Stimulated activated memory B cell treated with anti-CD40 and anti-IgM and Interleukin-4, amounts not matched to agents 10 μg/mL and 1 μg/mL and 100 μg/mL, for 72 hours (primary cell): ENCODE measurements around the gene TMEM240.
A peak's percentile ranks its signal among the peaks of the same experiment; 100 is the strongest.
"Not testable (repeated sequence)": the region's sequence is repeated elsewhere in the genome, so short reads cannot be mapped to it uniquely, and the experiment has no call there.

Source experiments
- ATAC-seq: fragments of 150-1000 bp; cut with Tn5 transposase; 2 replicates; pipeline ENCODE4 v1.10.0; 2021
- H3K27ac Mint-ChIP-seq: one replicate; pipeline ENCODE4 v1.8.0; 2022; ENCODE audit warnings: mild to moderate bottlenecking, mixed read lengths
- H3K27me3 Mint-ChIP-seq: one replicate; pipeline ENCODE4 v1.8.0; 2022; ENCODE audit warnings: mixed read lengths
- H3K36me3 Mint-ChIP-seq: one replicate; pipeline ENCODE4 v1.8.0; 2022; ENCODE audit warnings: mixed read lengths
- H3K4me1 Mint-ChIP-seq: one replicate; pipeline ENCODE4 v1.8.0; 2022; ENCODE audit warnings: mixed read lengths
- H3K4me3 Mint-ChIP-seq: one replicate; pipeline ENCODE4 v1.8.0; 2022; ENCODE audit warnings: mild to moderate bottlenecking, moderate library complexity, mixed read lengths
- H3K9me3 Mint-ChIP-seq: one replicate; pipeline ENCODE4 v1.8.0; 2022; ENCODE audit warnings: mixed read lengths

Gene TMEM240

GRCh38 chr1:1507305-1507704 is 33.1 kb downstream of the TMEM240 start:
- Mint-ChIP-seq H3K27me3 (no peaks in the 10 kb centered on the region), H3K27ac (no peak overlapping the region), H3K36me3 (no peaks in the 10 kb centered on the region), H3K9me3 (no peaks in the 10 kb centered on the region), H3K4me3 (no peak overlapping the region), H3K4me1 (peaks cover 23% of the 10 kb centered on the region)
- ATAC-seq: no peak

GRCh38 chr1:1505801-1506200 is 34.6 kb downstream of the TMEM240 start:
- peak overlapping the region; percentile 79 for H3K4me3 Mint-ChIP-seq
- H3K4me1 Mint-ChIP-seq: peaks cover 17% of the 10 kb centered on the region
- peak overlapping the region; percentile 86 for H3K27ac Mint-ChIP-seq
- H3K9me3 Mint-ChIP-seq, ATAC-seq, H3K27me3 Mint-ChIP-seq, H3K36me3 Mint-ChIP-seq: not testable (repeated sequence)

DNA sequence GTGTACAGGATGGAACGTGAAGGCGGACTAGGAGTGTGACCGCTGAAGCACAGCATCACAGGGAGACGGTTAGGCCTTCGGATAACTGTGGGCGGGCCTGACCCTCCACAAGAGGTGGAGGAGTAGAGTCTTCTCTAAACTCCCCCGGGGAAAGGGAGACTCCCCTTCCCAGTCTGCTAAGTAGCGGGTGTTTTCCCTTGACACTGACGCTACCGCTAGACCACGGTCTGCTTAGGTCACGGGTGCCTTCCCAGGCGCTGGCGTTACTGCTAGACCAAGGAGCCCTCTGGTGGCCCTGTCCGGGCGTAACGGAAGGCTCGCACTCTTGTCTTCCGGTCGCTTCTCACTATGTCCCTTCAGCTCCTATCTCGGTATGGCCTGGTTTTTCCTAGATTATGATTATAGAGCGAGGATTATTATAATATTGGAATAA is 35.0 kb downstream of the TMEM240 start:
- H3K36me3 Mint-ChIP-seq, H3K27me3 Mint-ChIP-seq, H3K9me3 Mint-ChIP-seq: not testable (repeated sequence)
- Mint-ChIP-seq H3K4me3 (peak overlapping the region; percentile 79), H3K4me1 (peaks cover 14% of the 10 kb centered on the region), H3K27ac (peak overlapping the region; percentile 86)
- peak; percentile 76 for ATAC-seq

GRCh38 chr1:1504777-1505365 is 35.6 kb downstream of the TMEM240 start:
- peak; percentile 72 for ATAC-seq
- Mint-ChIP-seq H3K4me3 (peak overlapping the region; percentile 79), H3K27ac (peak overlapping the region; percentile 86), H3K4me1 (peaks cover 14% of the 10 kb centered on the region)
- H3K9me3 Mint-ChIP-seq, H3K36me3 Mint-ChIP-seq, H3K27me3 Mint-ChIP-seq: not testable (repeated sequence)

DNA sequence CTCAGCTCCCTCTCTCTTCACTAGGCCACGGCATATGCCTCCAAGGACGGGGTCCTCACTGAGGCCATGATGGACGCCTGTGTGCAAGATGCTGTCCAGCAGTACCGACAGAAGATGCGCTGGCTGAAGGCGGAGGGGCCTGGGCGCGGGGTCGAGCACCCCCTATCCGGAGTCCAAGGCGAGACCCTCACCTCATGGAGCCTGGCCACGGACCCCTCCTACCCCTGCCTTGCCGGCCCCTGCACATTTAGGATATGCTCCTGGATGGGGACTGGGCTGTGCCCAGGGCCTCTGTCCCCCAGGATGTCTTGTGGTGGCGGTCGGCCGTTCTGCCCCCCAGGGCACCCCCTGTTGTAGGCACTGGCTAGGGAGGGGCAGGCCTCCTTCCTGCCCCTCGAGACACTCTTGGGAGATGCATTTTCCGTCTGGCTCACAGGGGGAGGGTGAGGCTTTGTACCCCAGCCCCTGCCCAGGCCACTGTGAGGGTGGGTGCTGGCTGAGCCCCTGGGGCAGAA is 44.9 kb downstream of the TMEM240 start:
- H3K4me3 Mint-ChIP-seq, H3K27ac Mint-ChIP-seq, H3K27me3 Mint-ChIP-seq, H3K4me1 Mint-ChIP-seq, H3K9me3 Mint-ChIP-seq: not testable (repeated sequence)
- H3K36me3 Mint-ChIP-seq: peaks cover 48% of the 10 kb centered on the region
- ATAC-seq: peak; percentile 17

- H3K4me1 Mint-ChIP-seq, H3K9me3 Mint-ChIP-seq, H3K27ac Mint-ChIP-seq, H3K4me3 Mint-ChIP-seq, H3K27me3 Mint-ChIP-seq: not testable (repeated sequence)
- peak; percentile 22 for ATAC-seq
- peaks cover 60% of the 10 kb centered on the region for H3K36me3 Mint-ChIP-seq
Measured at GRCh38 chr1:1494311-1494710, 46.1 kb downstream of the TMEM240 start.

DNA sequence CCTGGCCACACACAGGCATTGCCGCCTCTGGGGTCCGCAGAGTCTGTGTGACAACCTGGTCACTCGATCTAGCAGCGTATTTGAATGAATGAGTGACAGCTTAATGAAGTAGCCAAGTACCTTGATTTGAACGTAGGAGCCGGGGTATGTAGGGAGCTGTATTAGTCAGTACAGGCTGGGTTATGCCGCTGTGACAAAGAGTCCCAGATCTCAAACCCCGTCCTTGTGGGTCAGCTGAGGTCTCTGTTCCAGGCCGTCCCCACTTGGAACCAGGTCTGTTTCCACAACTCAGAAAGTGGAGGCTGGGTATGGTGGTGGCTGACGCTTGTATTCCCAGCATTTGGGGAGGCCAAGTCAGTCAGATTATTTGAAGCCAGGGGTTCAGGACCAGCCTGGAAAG is 48.8 kb downstream of the TMEM240 start:
- H3K27ac Mint-ChIP-seq: no peak overlapping the region
- H3K9me3 Mint-ChIP-seq: peaks cover 3% of the 10 kb centered on the region
- H3K36me3 Mint-ChIP-seq: peaks cover 66% of the 10 kb centered on the region
- H3K27me3 Mint-ChIP-seq: no peaks in the 10 kb centered on the region
- no peaks in the 10 kb centered on the region for H3K4me1 Mint-ChIP-seq
- no peak for ATAC-seq
- H3K4me3 Mint-ChIP-seq: no peak overlapping the region

- Mint-ChIP-seq H3K4me3 (no peak overlapping the region), H3K36me3 (peaks cover 65% of the 10 kb centered on the region), H3K27me3 (no peaks in the 10 kb centered on the region), H3K27ac (no peak overlapping the region), H3K9me3 (peaks cover 3% of the 10 kb centered on the region), H3K4me1 (no peaks in the 10 kb centered on the region)
- no peak for ATAC-seq
Measured at GRCh38 chr1:1490633-1491230, 49.7 kb downstream of the TMEM240 start.

DNA sequence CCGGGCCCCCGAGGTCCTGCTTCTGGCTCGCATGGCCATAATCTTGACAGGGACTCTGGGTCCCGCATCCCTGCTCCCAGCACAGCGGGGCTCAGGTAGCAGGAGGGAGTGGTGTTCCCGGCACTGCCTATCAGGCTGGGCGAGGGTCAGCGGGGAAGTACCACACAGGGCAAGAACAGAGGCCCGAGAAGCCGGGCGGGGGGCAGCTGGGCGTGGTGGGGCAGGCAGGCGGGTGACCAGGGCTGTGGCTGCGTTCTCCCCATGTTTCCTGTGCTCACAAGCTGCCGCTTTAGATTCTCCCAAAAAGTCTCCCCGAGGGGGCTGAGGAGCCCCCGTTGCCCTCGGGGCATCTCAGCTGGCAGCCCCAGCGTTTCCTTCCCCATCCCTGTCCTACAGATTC is 50.6 kb downstream of the TMEM240 start:
- Mint-ChIP-seq H3K36me3 (peaks cover 58% of the 10 kb centered on the region), H3K4me1 (no peaks in the 10 kb centered on the region), H3K27ac (no peak overlapping the region), H3K9me3 (peaks cover 3% of the 10 kb centered on the region), H3K4me3 (no peak overlapping the region), H3K27me3 (no peaks in the 10 kb centered on the region)
- ATAC-seq: no peak

- no peaks in the 10 kb centered on the region for H3K4me1 Mint-ChIP-seq
- no peaks in the 10 kb centered on the region for H3K27me3 Mint-ChIP-seq
- H3K27ac Mint-ChIP-seq: no peak overlapping the region
- H3K4me3 Mint-ChIP-seq: no peak overlapping the region
- peaks cover 3% of the 10 kb centered on the region for H3K9me3 Mint-ChIP-seq
- peaks cover 52% of the 10 kb centered on the region for H3K36me3 Mint-ChIP-seq
- no peak for ATAC-seq
Measured at GRCh38 chr1:1489231-1489630, 51.2 kb downstream of the TMEM240 start.

GRCh38 chr1:1487701-1488100 is 52.7 kb downstream of the TMEM240 start:
- Mint-ChIP-seq H3K36me3 (peaks cover 37% of the 10 kb centered on the region), H3K27me3 (no peaks in the 10 kb centered on the region), H3K4me3 (no peak overlapping the region)

DNA sequence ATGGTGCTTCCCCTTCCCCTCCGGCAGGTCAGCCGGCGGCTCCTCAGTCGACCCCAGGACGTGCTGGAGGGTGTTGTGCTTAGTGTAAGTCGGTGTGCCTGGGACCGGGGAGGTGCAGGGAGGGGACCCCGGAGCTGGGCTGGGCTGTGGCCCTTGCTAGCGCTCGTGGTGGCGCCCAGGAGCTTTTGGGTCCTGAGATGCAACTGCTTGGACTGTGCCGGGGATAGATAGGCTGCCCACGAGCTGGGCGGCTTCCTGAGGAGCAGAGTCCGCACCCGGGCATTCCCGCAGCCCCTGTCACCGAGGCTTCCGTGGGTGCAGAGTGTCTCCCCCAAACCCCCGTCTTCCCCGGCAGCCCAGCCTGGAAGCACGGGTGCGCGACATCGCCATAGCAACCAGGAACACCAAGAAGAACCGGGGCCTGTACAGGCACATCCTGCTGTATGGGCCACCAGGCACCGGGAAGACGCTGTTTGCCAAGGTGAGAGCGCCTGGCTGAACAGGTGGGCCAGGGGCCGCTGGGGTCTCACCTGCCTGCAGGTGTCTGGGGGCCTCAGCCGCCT is 54.6 kb downstream of the TMEM240 start:
- H3K4me1 Mint-ChIP-seq, ATAC-seq, H3K4me3 Mint-ChIP-seq, H3K27ac Mint-ChIP-seq, H3K9me3 Mint-ChIP-seq, H3K27me3 Mint-ChIP-seq: not testable (repeated sequence)
- H3K36me3 Mint-ChIP-seq: peaks cover 26% of the 10 kb centered on the region

More at GRCh38 chr1:1487701-1488100, 52.7 kb downstream of the TMEM240 start:
- ATAC-seq: no peak
- H3K27ac Mint-ChIP-seq: no peak overlapping the region
- H3K4me1 Mint-ChIP-seq: no peaks in the 10 kb centered on the region
- H3K9me3 Mint-ChIP-seq: no peaks in the 10 kb centered on the region

DNA sequence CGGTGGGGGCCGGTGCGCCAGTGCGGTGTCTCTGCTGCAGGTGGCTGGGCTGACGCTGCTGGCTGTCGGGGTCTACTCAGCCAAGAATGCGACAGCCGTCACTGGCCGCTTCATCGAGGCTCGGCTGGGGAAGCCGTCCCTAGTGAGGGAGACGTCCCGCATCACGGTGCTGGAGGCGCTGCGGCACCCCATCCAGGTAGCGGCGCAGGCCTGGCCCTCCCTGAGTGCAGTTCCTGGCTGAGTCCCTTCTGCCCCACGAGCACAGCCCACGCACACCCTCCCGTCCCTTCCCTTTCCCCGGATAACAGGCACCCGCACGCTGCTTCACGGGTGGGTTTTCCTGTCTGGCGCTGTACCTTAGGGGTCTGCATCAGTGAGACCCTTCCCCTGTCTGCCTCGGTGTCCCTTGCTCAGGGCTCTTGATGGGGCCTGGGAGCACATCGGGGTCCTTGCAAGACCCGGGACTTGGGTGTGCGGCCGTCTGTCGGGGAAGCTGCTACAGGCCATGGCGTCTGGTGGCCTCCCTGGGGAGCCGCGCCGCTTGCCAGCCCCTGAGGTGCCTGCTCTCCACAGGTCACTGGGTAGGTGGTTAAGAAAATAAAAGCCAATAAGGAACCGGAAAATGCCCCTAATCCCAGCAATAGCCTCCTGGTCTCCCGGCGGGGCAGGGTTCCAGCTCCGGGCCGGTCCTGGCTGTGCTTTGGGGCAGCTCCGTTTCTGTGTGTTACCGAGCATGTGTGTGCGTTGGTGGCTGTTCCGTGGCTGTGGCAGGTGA is 55.3 kb downstream of the TMEM240 start:
- H3K27me3 Mint-ChIP-seq, H3K27ac Mint-ChIP-seq, H3K4me1 Mint-ChIP-seq, H3K4me3 Mint-ChIP-seq, H3K9me3 Mint-ChIP-seq: not testable (repeated sequence)
- peak; percentile 20 for ATAC-seq
- H3K36me3 Mint-ChIP-seq: peaks cover 25% of the 10 kb centered on the region
